Measurements from ENCODE around the gene SMIM32.

Gene SMIM32

GRCh38 chr5:136225796-136226195 is 32.8 kb upstream of the SMIM32 start:
- peaks cover 20% of the 10 kb centered on the region for H3K4me1 ChIP-seq (ENCODE audit: control insufficient read depth, insufficient read depth, low read length)
- H3K27me3 ChIP-seq (ENCODE audit: control insufficient read depth, insufficient read depth, low read length, poor library complexity, severe bottlenecking): no peaks in the 10 kb centered on the region
- H3K36me3 ChIP-seq (ENCODE audit: control insufficient read depth, insufficient read depth, low read length): no peaks in the 10 kb centered on the region
- no peak overlapping the region for H3K27ac ChIP-seq (ENCODE audit: insufficient read depth, low read depth, low read length, poor library complexity, severe bottlenecking)
- H3K9me3 ChIP-seq (ENCODE audit: control insufficient read depth, low read length): no peaks in the 10 kb centered on the region
- 69 to 86% methylated on average over 2 of the region's 2 CpGs for WGBS, 2 experiments
- H3K4me3 ChIP-seq (ENCODE audit: insufficient read depth, low read depth, low read length): no peak overlapping the region

DNA sequence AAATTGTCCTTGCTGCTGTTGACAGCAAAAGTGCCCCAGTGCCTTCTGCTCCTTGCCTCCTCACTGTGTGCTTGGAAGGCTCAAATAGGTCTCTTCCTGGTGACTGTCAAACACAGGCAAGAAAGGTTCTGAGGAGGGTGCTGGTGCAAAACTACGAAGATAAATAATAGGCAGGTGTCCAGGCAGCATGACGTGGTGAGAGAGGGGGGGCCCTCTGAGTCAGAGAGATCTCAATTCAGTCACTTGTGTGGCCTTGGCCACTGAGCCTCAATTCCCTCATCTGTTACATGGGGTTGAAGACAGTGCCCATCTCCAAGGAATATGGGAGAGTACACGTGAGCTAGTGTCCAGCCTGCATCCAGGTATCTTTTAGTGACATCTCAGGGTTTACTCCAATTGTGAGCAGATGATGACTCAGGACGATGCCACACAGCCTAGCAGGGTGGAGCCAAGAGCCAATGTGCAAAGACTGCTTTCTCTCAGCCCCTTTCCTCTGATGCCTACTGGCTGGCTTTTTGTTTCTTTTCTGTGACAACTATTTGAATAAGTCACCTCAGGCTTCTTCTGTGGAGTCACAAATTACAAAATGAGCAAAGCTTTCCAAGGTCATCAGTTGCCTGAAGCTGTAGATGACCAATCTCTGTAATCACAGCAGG is 29.7 kb upstream of the SMIM32 start:
- H3K27ac ChIP-seq (ENCODE audit: insufficient read depth, low read depth, low read length, poor library complexity, severe bottlenecking): no peak overlapping the region
- 90% methylated on average over 4 of the region's 4 CpGs for WGBS, 2 experiments
- H3K4me3 ChIP-seq (ENCODE audit: insufficient read depth, low read depth, low read length): no peak overlapping the region
- no peaks in the 10 kb centered on the region for H3K27me3 ChIP-seq (ENCODE audit: control insufficient read depth, insufficient read depth, low read length, poor library complexity, severe bottlenecking)
- H3K36me3 ChIP-seq (ENCODE audit: control insufficient read depth, insufficient read depth, low read length): no peaks in the 10 kb centered on the region
- no peaks in the 10 kb centered on the region for H3K9me3 ChIP-seq (ENCODE audit: control insufficient read depth, low read length)
- H3K4me1 ChIP-seq (ENCODE audit: control insufficient read depth, insufficient read depth, low read length): peaks cover under 1% of the 10 kb centered on the region

DNA sequence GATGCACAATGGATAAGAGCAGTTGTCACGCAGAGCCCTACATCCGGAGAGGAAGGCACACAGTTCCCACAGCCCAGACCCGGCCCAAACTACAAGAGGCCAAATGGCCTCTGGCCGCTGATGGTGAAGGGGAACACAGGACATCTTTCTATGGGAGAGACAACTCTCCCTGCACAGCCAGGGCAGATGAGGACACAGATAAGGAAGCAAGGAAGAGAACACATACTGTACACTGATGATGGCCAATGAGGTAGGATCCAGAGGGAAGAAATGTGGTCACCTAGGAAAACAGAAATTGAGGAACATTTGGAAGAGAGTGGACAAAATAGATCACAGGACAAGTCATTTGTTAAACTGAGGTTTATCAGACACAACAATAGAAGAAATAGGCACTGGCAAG is 28.4 kb upstream of the SMIM32 start:
- Histone ChIP-seq H3K27me3 (ENCODE audit: control insufficient read depth, insufficient read depth, low read length, poor library complexity, severe bottlenecking) (no peaks in the 10 kb centered on the region), H3K36me3 (ENCODE audit: control insufficient read depth, insufficient read depth, low read length) (no peaks in the 10 kb centered on the region), H3K9me3 (ENCODE audit: control insufficient read depth, low read length) (no peaks in the 10 kb centered on the region), H3K27ac (ENCODE audit: insufficient read depth, low read depth, low read length, poor library complexity, severe bottlenecking) (no peak overlapping the region), H3K4me3 (ENCODE audit: insufficient read depth, low read depth, low read length) (no peak overlapping the region), H3K4me1 (ENCODE audit: control insufficient read depth, insufficient read depth, low read length) (no peaks in the 10 kb centered on the region)
- 94 to 96% methylated on average over 4 of the region's 4 CpGs for WGBS, 2 experiments

- Histone ChIP-seq H3K27me3 (ENCODE audit: control insufficient read depth, insufficient read depth, low read length, poor library complexity, severe bottlenecking) (no peaks in the 10 kb centered on the region), H3K27ac (ENCODE audit: insufficient read depth, low read depth, low read length, poor library complexity, severe bottlenecking) (no peak overlapping the region), H3K36me3 (ENCODE audit: control insufficient read depth, insufficient read depth, low read length) (no peaks in the 10 kb centered on the region), H3K4me1 (ENCODE audit: control insufficient read depth, insufficient read depth, low read length) (no peaks in the 10 kb centered on the region), H3K9me3 (ENCODE audit: control insufficient read depth, low read length) (no peaks in the 10 kb centered on the region), H3K4me3 (ENCODE audit: insufficient read depth, low read depth, low read length) (no peak overlapping the region)
- WGBS, 2 experiments: 92 to 93% methylated on average over 8 of the region's 8 CpGs
These were observed 23.3 kb upstream of the SMIM32 start for GRCh38 chr5:136216230-136216629.

DNA sequence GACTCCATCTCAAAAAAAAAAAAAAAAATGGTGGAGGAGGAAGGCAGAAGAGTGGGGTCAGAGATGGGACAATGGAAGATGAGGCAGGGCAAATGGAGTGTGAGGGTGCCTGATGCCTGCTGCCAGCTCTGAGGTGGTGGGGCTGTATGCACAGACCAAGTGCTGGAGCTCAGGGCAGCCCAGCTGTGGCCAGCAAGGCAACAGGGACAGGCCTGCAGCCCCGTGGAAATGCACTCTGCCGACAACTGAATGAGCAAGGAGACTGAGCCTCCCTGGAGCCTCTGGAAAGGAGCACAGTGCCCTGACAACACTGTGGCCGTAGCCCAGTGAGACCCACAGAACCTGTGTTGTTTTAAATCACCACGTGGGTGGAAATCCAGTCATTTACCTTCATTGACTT is 22.9 kb upstream of the SMIM32 start:
- H3K9me3 ChIP-seq (ENCODE audit: control insufficient read depth, low read length): no peaks in the 10 kb centered on the region
- H3K27me3 ChIP-seq (ENCODE audit: control insufficient read depth, insufficient read depth, low read length, poor library complexity, severe bottlenecking): no peaks in the 10 kb centered on the region
- no peaks in the 10 kb centered on the region for H3K36me3 ChIP-seq (ENCODE audit: control insufficient read depth, insufficient read depth, low read length)
- no peak overlapping the region for H3K27ac ChIP-seq (ENCODE audit: insufficient read depth, low read depth, low read length, poor library complexity, severe bottlenecking)
- WGBS, 2 experiments: 91% methylated on average over 4 of the region's 4 CpGs
- H3K4me3 ChIP-seq (ENCODE audit: insufficient read depth, low read depth, low read length): no peak overlapping the region
- no peaks in the 10 kb centered on the region for H3K4me1 ChIP-seq (ENCODE audit: control insufficient read depth, insufficient read depth, low read length)

DNA sequence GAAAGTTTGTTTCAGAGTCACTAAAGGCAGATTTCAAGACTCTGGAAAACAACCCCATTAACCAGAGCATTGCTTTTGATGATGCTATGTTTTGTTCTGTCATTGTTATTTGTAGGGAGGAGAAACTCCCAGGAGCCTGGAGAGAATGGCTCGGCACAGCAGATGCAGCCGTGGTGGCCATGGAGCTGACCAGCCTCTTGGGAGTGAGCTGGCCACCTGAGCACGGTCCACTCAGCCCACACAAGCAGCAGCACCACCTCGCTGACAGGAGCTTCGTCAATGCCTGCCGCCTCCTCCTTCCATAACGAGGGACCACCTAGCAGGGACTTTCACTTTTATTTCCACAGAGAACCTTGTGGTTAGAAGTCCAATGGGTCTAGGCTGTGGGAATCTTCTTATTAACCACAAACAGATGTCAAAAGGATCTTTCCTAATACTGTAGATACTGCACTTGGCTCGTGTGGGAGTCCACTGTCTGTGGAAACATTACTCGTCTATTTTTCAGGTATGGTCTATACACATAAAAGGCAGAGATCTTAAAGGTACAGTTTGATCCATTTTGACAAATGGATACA is 21.0 kb upstream of the SMIM32 start:
- no peak overlapping the region for H3K27ac ChIP-seq (ENCODE audit: insufficient read depth, low read depth, low read length, poor library complexity, severe bottlenecking)
- no peaks in the 10 kb centered on the region for H3K9me3 ChIP-seq (ENCODE audit: control insufficient read depth, low read length)
- WGBS, 2 experiments: 91 to 92% methylated on average over 9 of the region's 9 CpGs
- no peak overlapping the region for H3K4me3 ChIP-seq (ENCODE audit: insufficient read depth, low read depth, low read length)
- H3K27me3 ChIP-seq (ENCODE audit: control insufficient read depth, insufficient read depth, low read length, poor library complexity, severe bottlenecking): no peaks in the 10 kb centered on the region
- no peaks in the 10 kb centered on the region for H3K36me3 ChIP-seq (ENCODE audit: control insufficient read depth, insufficient read depth, low read length)
- H3K4me1 ChIP-seq (ENCODE audit: control insufficient read depth, insufficient read depth, low read length): no peaks in the 10 kb centered on the region

- H3K4me3 ChIP-seq (ENCODE audit: insufficient read depth, low read depth, low read length): no peak overlapping the region
- WGBS, 2 experiments: 68% methylated on average over 7 to 9 of the region's 10 CpGs
These were observed 19.3 kb upstream of the SMIM32 start for GRCh38 chr5:136212252-136212721.

GRCh38 chr5:136211282-136212040 is 18.5 kb upstream of the SMIM32 start:
- Histone ChIP-seq H3K4me3 (ENCODE audit: insufficient read depth, low read depth, low read length) (no peak overlapping the region), H3K27ac (ENCODE audit: insufficient read depth, low read depth, low read length, poor library complexity, severe bottlenecking) (no peak overlapping the region), H3K9me3 (ENCODE audit: control insufficient read depth, low read length) (no peaks in the 10 kb centered on the region), H3K27me3 (ENCODE audit: control insufficient read depth, insufficient read depth, low read length, poor library complexity, severe bottlenecking) (no peaks in the 10 kb centered on the region), H3K36me3 (ENCODE audit: control insufficient read depth, insufficient read depth, low read length) (no peaks in the 10 kb centered on the region), H3K4me1 (ENCODE audit: control insufficient read depth, insufficient read depth, low read length) (no peaks in the 10 kb centered on the region)
- WGBS, 2 experiments: 88 to 92% methylated on average over 9 of the region's 10 CpGs

More at GRCh38 chr5:136212252-136212721, 19.3 kb upstream of the SMIM32 start:
- H3K9me3 ChIP-seq (ENCODE audit: control insufficient read depth, low read length): no peaks in the 10 kb centered on the region
- no peaks in the 10 kb centered on the region for H3K27me3 ChIP-seq (ENCODE audit: control insufficient read depth, insufficient read depth, low read length, poor library complexity, severe bottlenecking)
- H3K36me3 ChIP-seq (ENCODE audit: control insufficient read depth, insufficient read depth, low read length): no peaks in the 10 kb centered on the region
- no peaks in the 10 kb centered on the region for H3K4me1 ChIP-seq (ENCODE audit: control insufficient read depth, insufficient read depth, low read length)
- H3K27ac ChIP-seq (ENCODE audit: insufficient read depth, low read depth, low read length, poor library complexity, severe bottlenecking): no peak overlapping the region

- Histone ChIP-seq H3K4me1 (ENCODE audit: control insufficient read depth, insufficient read depth, low read length) (no peaks in the 10 kb centered on the region), H3K9me3 (ENCODE audit: control insufficient read depth, low read length) (no peaks in the 10 kb centered on the region), H3K36me3 (ENCODE audit: control insufficient read depth, insufficient read depth, low read length) (no peaks in the 10 kb centered on the region), H3K27ac (ENCODE audit: insufficient read depth, low read depth, low read length, poor library complexity, severe bottlenecking) (no peak overlapping the region), H3K27me3 (ENCODE audit: control insufficient read depth, insufficient read depth, low read length, poor library complexity, severe bottlenecking) (no peaks in the 10 kb centered on the region), H3K4me3 (ENCODE audit: insufficient read depth, low read depth, low read length) (no peak overlapping the region)
- WGBS, 2 experiments: 93 to 94% methylated on average over 4 of the region's 4 CpGs
These were observed 17.3 kb upstream of the SMIM32 start for GRCh38 chr5:136210259-136210658.

- Histone ChIP-seq H3K4me3 (ENCODE audit: insufficient read depth, low read depth, low read length) (no peak overlapping the region), H3K4me1 (ENCODE audit: control insufficient read depth, insufficient read depth, low read length) (no peaks in the 10 kb centered on the region), H3K27ac (ENCODE audit: insufficient read depth, low read depth, low read length, poor library complexity, severe bottlenecking) (no peak overlapping the region), H3K27me3 (ENCODE audit: control insufficient read depth, insufficient read depth, low read length, poor library complexity, severe bottlenecking) (no peaks in the 10 kb centered on the region), H3K36me3 (ENCODE audit: control insufficient read depth, insufficient read depth, low read length) (no peaks in the 10 kb centered on the region), H3K9me3 (ENCODE audit: control insufficient read depth, low read length) (no peaks in the 10 kb centered on the region)
- 87 to 91% methylated on average over 14 of the region's 14 CpGs for WGBS, 2 experiments
These were observed 16.5 kb upstream of the SMIM32 start for GRCh38 chr5:136209346-136209910.

All from ectodermal cell (in vitro differentiated cells).